Measurements from ENCODE around the gene CSTF3.

- no peak for TF ChIP-seq CTCF (IDR thresholded peaks at IDR 0.05; ENCODE audit: borderline replicate concordance, extremely low read depth, low read length, poor library complexity, severe bottlenecking)
- no peak for TF ChIP-seq EZH2 (IDR thresholded peaks at IDR 0.05; ENCODE audit: borderline replicate concordance, low read depth, low read length, severe bottlenecking)
Observed at GRCh38 chr11:33045551-33046255, 115.6 kb downstream of the CSTF3 start.

Data from DND-41 (cell line).